ENCODE measurements around the gene FLNC.

GRCh38 chr7:128890306-128891109 lies 60.3 kb downstream of the FLNC start:
- no peak for TF ChIP-seq STAT5B (CRISPR knock-in tag; IDR thresholded peaks at IDR 0.05)
- no peak for TF ChIP-seq ZNF260 (CRISPR knock-in tag; IDR thresholded peaks at IDR 0.05; ENCODE audit: borderline replicate concordance, low read depth)
- TF ChIP-seq, protein P1, sequence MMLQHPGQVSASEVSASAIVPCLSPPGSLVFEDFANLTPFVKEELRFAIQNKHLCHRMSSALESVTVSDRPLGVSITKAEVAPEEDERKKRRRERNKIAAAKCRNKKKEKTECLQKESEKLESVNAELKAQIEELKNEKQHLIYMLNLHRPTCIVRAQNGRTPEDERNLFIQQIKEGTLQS (CRISPR knock-in tag; IDR thresholded peaks at IDR 0.05), result no peak
- TF ChIP-seq CHCHD3 (CRISPR knock-in tag; IDR thresholded peaks at IDR 0.05), result no peak
- TF ChIP-seq TAF1 (CRISPR knock-in tag; IDR thresholded peaks at IDR 0.05), result no peak
- no peak for TF ChIP-seq ATF1 (CRISPR knock-in tag; IDR thresholded peaks at IDR 0.05)
- no peak for TF ChIP-seq CHD2 (IDR thresholded peaks at IDR 0.05; ENCODE audit: low read depth, low read length)
- no peak for TF ChIP-seq NFYB (CRISPR knock-in tag; IDR thresholded peaks at IDR 0.05)
- TF ChIP-seq ZNF598 (CRISPR knock-in tag; IDR thresholded peaks at IDR 0.05; ENCODE audit: borderline replicate concordance), result no peak
- TF ChIP-seq, protein P2, sequence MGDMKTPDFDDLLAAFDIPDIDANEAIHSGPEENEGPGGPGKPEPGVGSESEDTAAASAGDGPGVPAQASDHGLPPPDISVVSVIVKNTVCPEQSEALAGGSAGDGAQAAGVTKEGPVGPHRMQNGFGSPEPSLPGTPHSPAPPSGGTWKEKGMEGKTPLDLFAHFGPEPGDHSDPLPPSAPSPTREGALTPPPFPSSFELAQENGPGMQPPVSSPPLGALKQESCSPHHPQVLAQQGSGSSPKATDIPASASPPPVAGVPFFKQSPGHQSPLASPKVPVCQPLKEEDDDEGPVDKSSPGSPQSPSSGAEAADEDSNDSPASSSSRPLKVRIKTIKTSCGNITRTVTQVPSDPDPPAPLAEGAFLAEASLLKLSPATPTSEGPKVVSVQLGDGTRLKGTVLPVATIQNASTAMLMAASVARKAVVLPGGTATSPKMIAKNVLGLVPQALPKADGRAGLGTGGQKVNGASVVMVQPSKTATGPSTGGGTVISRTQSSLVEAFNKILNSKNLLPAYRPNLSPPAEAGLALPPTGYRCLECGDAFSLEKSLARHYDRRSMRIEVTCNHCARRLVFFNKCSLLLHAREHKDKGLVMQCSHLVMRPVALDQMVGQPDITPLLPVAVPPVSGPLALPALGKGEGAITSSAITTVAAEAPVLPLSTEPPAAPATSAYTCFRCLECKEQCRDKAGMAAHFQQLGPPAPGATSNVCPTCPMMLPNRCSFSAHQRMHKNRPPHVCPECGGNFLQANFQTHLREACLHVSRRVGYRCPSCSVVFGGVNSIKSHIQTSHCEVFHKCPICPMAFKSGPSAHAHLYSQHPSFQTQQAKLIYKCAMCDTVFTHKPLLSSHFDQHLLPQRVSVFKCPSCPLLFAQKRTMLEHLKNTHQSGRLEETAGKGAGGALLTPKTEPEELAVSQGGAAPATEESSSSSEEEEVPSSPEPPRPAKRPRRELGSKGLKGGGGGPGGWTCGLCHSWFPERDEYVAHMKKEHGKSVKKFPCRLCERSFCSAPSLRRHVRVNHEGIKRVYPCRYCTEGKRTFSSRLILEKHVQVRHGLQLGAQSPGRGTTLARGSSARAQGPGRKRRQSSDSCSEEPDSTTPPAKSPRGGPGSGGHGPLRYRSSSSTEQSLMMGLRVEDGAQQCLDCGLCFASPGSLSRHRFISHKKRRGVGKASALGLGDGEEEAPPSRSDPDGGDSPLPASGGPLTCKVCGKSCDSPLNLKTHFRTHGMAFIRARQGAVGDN (CRISPR knock-in tag; IDR thresholded peaks at IDR 0.05), result no peak
